Tibial artery (tissue), 4 donors: ENCODE data around the gene URI1.

ENCODE experiments used
- DNase-seq, 2 donors: peaks; one replicate each; pipeline ENCODE4 v3.0.0-alpha.2; 2019
- H3K27ac ChIP-seq, 2 donors: fragments of 200-600 bp; sonication (generic) in 1 of 2; 1 replicate in 1 of 2; 2 replicates in 1 of 2; pipeline ENCODE4 v1.5.1; 2018 to 2019; ENCODE audit warnings: mild to moderate bottlenecking in 1 of 2
- H3K27me3 ChIP-seq, 2 donors: fragments of 200-600 bp; sonication (generic) in 1 of 2; one replicate each; pipeline versions ENCODE4 v1.5.1 to v1.6.0; 2016 to 2019
- H3K36me3 ChIP-seq, 3 donors: fragments of 200-600 bp; sonication (generic) in 2 of 3; one replicate each; pipeline ENCODE4 v1.5.1; 2016 to 2019; ENCODE audit warnings: mild to moderate bottlenecking in 2 of 3
- H3K4me1 ChIP-seq, 4 donors: fragments of 200-600 bp; sonication (generic) in 2 of 4; 1 replicate in 3 of 4; 2 replicates in 1 of 4; pipeline ENCODE4 v1.5.1; 2016 to 2019
- H3K4me3 ChIP-seq, 2 donors: fragments of 200-600 bp; sonication (generic) in 1 of 2; 1 replicate in 1 of 2; 2 replicates in 1 of 2; pipeline ENCODE4 v1.5.1; 2018 to 2019; ENCODE audit warnings: mild to moderate bottlenecking in 2 of 2
- H3K9me3 ChIP-seq, 3 donors: fragments of 200-600 bp; sonication (generic) in 1 of 3; one replicate each; pipeline ENCODE4 v1.5.1; 2016 to 2019
- CTCF ChIP-seq, 2 experiments: fragments of 200-600 bp in 1 of 2; fragments of 450-650 bp in 1 of 2; IDR thresholded peaks; one replicate each; pipeline ENCODE4 v1.5.1; 2017 to 2019; ENCODE audit warnings: antibody characterized with exemption in 2 of 2, mild to moderate bottlenecking in 1 of 2, moderate library complexity in 1 of 2
- intact Hi-C: fragments of 100-400 bp; cut with DNase I; formaldehyde crosslinking; loops from one replicate; pipeline ENCODE4 v1.15.0; 2023; ENCODE audit warnings: low total_unique reads

Gene URI1

GRCh38 chr19:30062907-30063649 lies 121.0 kb downstream of the URI1 start:
- no peaks in the 10 kb centered on the region for H3K4me1 ChIP-seq
- DNase-seq, result no peak
- no peaks in the 10 kb centered on the region for H3K36me3 ChIP-seq
- H3K27me3 ChIP-seq, result peaks cover 0 to 19% of the 10 kb centered on the region in 2 donors
- no peak overlapping the region for H3K4me3 ChIP-seq
- no peaks in the 10 kb centered on the region for H3K9me3 ChIP-seq
- no peak overlapping the region for H3K27ac ChIP-seq
- intact Hi-C loops, result no loop called here
- TF ChIP-seq CTCF (IDR thresholded peaks at IDR 0.05), result no peak

GRCh38 chr19:30063650-30064347 lies 121.8 kb downstream of the URI1 start:
- intact Hi-C loops, result no loop called here
- Histone ChIP-seq H3K27me3 (peaks cover 0 to 19% of the 10 kb centered on the region in 2 donors), H3K4me1 (no peaks in the 10 kb centered on the region), H3K4me3 (no peak overlapping the region), H3K36me3 (no peaks in the 10 kb centered on the region), H3K27ac (no peak overlapping the region), H3K9me3 (no peaks in the 10 kb centered on the region)
- DNase-seq, result no peak
- no peak for TF ChIP-seq CTCF (IDR thresholded peaks at IDR 0.05)

GRCh38 chr19:30064348-30064699 lies 122.3 kb downstream of the URI1 start:
- no peak for DNase-seq

GRCh38 chr19:30064771-30065494 lies 122.9 kb downstream of the URI1 start:
- intact Hi-C loops, result no loop called here
- Histone ChIP-seq H3K9me3 (no peaks in the 10 kb centered on the region), H3K27me3 (peaks cover 0 to 19% of the 10 kb centered on the region in 2 donors), H3K4me1 (no peaks in the 10 kb centered on the region), H3K36me3 (no peaks in the 10 kb centered on the region), H3K27ac (no peak overlapping the region), H3K4me3 (no peak overlapping the region)
- no peak for DNase-seq
- TF ChIP-seq CTCF (IDR thresholded peaks at IDR 0.05), result no peak

More at GRCh38 chr19:30064348-30064699, 122.3 kb downstream of the URI1 start:
- no peaks in the 10 kb centered on the region for H3K4me1 ChIP-seq
- no peak overlapping the region for H3K27ac ChIP-seq
- no peak for TF ChIP-seq CTCF (IDR thresholded peaks at IDR 0.05)
- intact Hi-C loops, result no loop called here
- H3K9me3 ChIP-seq, result no peaks in the 10 kb centered on the region
- no peak overlapping the region for H3K4me3 ChIP-seq
- H3K27me3 ChIP-seq, result peaks cover 0 to 19% of the 10 kb centered on the region in 2 donors
- H3K36me3 ChIP-seq, result no peaks in the 10 kb centered on the region

- Histone ChIP-seq H3K4me3 (no peak overlapping the region), H3K27me3 (peaks cover 0 to 20% of the 10 kb centered on the region in 2 donors), H3K27ac (no peak overlapping the region), H3K4me1 (no peaks in the 10 kb centered on the region), H3K9me3 (no peaks in the 10 kb centered on the region), H3K36me3 (no peaks in the 10 kb centered on the region)
- intact Hi-C loops, result no loop called here
- no peak for DNase-seq
- TF ChIP-seq CTCF (IDR thresholded peaks at IDR 0.05), result no peak
These were observed 123.9 kb downstream of the URI1 start for GRCh38 chr19:30065680-30066606.
